Hematopoietic multipotent progenitor cell treated with erythropoietin and hydrocortisone succinate and interleukin-3 and kit ligand, for 15 days (in vitro differentiated cells): ENCODE data around the gene JAK1.
"Not testable (repeated sequence)": the region's sequence is repeated elsewhere in the genome, so short reads cannot be mapped to it uniquely, and the experiment has no call there.

Experiments
- DNase-seq: peaks from one replicate; pipeline ENCODE4 v3.0.0-alpha.2; 2015; ENCODE audit warnings: low spot score

The JAK1 gene

DNA sequence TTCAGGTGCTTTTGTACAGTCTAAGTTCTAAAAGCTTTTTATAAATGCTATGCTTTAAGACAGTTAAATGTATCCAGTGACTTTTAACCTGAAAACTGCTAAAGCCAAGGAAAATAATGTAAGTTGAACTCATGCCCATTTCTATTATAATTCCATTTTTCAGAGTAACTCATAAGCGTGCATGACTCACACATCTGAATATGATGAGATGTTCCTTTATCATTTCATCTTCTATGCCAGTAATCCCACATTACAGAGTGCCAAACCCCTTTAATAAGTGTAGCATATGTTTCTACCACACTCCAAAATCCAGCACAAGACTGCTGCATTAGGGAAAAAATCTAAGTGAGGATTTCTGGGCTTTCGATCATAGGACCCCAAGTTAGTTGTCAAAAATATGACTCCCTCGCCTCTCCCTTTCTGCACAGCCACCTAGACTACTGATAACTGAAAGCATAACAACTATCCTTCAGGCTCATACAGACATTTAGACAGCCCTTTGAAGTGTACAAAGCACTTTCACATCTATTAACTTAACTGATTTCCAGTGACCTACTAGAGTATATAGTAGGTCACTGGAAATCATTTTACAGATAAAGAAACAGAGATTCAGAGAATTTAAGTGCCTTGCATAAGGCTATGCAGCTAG is 45.3 kb downstream of the JAK1 start:
- DNase-seq = no peak

DNA sequence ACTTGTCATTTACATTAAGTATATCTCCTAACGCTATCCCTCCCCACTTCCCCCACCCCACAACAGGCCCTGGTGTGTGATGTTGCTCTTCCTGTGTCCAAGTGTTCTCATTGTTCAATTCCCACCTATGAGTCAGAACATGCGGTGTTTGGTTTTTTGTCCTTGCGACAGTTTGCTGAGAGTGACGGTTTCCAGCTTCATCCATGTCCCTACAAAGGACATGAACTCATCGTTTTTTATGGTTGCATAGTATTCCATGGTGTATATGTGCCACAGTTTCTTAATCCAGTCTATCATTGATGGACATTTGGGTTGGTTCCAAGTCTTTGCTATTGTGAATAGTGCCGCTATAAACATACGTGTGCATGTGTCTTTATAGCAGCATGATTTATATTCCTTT is 47.2 kb downstream of the JAK1 start:
- not testable (repeated sequence) for DNase-seq

DNA sequence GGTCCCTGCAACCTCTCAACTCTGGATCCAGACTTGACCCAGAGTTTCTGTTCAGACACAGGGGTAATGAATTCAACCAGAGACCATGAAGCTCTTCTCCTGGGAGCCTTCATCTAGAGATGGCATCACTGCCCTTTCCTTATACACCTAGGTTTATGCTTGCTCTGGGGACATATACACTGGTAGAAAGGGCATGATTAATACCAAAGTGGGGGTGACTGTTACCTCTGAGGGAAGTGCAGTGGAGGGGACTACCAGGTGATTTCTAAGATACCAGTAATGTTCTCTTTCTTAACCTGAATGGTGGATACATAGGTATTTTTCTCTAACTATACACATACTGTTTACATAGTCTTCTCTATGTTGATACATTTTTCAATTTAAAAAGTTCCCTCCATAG is 48.4 kb downstream of the JAK1 start:
- no peak for DNase-seq

DNA sequence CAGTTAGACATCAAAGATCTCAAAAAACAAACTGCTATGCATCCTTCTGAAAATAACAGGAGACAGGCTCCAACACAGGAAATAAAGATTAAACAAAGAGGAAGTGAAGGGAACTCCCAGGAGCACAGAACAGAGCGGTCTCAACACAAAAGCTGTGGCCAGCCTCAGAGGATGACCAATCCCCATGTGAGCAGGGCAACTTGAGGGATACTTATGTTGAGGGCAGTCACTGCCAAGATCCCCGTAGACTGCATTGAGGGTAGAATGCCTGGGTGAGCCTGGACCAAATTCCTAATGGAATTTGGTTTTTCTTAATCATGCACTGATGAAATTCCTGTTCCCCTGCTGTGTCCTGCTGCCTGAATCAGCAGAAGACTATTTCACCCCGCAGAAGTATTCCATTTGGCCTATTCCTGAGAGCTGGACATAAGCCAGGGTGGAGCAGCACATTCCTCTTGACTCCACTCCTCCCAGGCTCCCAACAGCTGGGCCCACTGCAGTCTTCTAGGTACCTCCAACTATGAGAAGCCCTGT is 49.0 kb downstream of the JAK1 start:
- DNase-seq = no peak

DNA sequence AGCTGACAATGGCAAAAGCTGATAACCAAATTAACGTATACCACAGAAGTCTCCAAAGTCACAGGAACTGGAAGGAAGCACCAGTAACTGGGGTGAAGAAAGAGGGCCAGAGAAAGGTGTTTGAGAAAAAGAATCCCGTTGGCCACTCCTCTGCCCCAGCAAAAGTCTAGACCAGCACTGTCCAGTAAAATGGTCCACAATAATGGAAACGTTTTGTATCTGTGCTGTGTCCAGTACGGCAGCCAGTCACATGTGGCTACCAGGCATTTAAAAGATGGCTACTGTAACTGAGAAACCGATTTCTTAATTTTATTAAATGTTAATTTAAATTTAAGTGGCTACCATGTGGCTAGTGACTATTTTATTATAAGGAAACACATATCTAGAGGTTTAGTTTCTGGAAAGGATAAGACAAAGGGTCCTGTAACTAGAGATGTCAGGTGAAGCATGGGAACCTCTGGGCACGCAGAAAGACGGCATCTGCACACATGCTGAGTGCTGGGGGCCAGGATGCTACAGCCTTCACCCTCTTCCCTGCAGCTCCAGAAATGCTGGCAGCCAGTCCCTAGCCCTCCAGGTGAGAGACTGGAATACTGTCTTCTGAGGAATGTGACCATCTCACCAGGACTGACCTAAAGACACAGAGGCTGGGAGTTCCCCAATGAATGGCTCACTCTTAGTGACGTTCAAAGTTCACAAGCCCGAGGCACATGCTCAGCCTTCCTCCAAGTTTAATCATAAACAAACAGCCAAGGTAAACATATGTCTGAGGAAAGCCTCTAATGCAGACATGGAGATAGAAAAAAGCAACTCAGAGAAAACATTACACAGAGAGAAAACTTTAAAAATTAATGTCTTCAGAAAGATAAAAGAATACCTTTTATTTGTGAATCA is 50.7 kb downstream of the JAK1 start:
- DNase-seq = no peak

DNA sequence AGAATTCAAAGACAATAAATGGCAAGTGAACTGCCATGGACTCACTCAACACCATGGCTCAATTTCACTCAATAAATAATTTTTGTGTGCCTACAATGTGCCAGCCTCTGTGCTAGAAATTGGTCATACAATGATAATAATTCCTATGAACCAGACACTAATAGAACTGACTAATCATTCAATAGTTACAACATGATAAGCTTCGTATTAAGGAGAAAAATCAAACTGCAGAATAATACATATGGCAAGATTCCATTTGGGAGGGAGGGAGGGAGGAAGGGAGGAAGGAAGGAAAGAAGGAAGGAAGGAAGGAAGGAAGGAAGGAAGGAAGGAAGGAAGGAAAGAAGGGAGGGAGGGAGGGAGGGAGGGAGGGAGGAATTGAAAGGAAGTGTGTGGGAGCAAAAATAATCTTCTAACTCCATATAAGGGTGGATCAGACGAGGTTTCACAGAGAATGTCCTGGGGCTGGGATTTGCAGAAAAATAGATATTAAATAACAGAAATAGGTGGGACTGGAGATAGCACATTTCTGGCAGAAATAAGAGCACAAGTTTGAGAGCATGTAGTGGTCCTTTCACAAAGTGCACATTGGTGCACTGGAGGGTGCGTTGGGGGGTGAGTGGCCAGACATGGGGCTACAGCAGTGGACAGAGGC is 52.9 kb downstream of the JAK1 start:
- no peak for DNase-seq

DNA sequence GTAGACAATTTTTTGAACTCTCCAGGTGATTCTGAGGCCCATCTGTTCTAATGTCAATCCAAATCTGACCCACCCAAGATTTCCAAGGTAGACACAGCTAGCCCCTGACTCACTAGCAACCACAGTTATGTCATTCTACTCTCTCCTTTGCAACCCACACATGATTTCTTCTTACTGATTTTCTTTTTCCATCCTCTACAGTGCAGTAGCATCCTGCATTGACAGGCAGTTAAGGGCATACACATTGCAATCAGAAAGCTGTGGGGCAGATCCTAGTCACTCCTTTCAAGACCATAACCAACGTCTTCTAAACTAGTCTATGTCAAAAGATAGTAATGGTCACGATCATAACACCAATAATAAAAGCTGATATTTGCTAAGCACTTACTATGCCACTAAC is 54.2 kb downstream of the JAK1 start:
- no peak for DNase-seq

DNA sequence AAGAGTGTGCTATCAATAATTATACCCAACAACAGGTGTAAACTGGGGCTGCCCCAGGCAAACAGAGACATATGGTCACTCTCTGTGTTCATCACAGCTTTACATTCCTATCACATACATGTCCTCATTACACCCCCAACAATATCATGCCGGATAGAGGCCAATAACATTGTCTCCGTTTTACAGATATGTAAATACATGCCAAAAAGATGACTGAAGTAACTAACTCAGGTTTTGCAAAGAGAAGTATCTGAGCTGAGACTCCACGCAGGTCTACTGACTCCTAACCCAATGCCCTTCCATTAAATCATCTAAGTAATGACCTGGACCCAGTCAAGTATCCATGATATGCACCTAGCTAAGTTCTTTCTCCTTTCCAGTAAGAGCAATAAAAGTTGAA is 55.0 kb downstream of the JAK1 start:
- no peak for DNase-seq

DNA sequence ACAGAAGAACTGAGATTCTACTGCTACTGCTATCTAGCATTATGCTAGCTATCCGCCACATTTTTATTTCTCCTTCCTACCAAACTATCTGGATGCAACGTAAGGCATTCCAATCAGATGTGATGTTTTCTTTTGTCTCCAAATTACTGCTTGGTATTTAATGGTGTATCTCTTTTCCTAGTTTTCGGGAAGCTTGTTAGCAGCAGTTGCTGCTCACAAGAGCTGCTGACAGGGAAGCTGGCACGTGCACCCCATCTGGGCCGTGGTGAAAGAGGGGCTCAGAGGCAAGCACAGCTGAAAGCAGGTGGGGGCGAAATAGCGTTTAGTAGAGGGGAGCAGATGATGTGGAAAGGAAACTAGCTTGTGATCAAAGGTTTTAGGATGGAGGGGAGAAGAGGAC is 57.3 kb downstream of the JAK1 start:
- no peak for DNase-seq

DNA sequence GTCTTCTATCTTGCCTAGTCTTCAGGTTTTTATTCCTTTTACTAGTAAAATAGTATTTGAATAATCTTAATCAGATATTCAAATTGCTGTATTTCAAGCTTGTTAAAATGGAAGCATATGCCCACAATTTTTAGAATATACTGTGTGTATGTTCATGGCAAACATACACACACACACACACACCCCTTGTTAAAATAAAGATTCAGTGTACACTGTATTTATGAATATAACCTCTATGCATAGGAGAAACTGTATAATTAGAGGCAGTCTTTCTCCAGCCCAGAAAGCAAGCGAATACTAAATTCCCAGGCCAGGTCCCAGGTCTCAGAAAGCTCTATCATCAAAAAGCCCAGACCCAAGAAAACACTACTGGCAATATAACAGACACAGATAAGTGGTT is 57.8 kb downstream of the JAK1 start:
- no peak for DNase-seq

DNA sequence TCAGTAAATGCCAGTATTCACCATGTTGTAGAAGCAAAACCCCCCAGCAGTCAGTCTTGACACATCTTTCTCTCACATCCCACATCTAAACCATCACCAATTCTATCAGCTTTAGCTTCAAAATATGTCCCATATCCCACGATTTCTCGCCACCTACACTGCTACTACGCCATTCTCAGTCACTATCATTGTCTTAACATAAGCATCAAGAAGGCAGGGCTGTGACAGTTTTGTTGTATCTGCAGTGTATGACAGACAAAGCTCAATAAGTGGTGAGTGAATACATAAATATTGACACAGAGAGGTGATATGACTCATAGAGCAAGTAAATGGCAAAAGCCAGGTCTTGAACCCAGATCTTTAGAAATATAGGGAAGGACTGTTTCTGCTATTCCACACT is 59.9 kb downstream of the JAK1 start:
- no peak for DNase-seq

DNA sequence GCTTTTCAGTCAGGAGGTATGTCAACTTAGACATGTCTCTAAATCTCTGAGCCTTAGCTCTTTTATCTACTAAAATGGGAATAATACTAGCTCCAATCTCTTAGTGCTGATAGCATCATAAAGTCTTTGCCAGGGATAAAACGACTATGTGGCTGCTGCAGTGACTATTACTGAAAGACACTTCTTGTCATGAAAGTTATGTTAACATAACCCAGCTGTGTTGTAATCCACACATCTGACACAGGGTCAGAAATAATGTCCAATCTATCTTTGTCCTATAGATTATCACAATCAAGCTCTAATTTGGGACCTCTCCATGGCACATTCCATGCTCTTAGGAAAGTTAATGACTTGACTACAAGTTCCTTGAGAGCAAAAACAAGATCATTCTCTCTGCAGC is 62.8 kb downstream of the JAK1 start:
- no peak for DNase-seq

DNA sequence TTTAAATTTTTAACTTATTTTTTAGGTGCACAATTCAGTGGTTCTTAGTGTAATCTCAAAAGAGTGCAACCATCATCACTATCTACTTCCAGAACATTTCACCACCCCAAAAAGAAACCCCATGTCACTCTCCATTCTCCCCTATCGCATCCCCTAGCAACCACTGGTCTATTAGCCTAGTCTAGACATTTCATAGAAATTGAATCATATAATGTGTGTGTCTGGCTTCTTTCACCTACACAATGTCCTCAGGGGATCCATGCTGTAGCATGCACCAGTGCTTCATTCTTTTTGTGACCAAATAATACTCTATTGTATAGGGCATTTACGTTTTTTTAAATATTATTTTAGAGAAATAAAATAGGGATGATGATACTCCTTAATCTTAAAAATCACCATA is 64.7 kb downstream of the JAK1 start:
- no peak for DNase-seq

DNA sequence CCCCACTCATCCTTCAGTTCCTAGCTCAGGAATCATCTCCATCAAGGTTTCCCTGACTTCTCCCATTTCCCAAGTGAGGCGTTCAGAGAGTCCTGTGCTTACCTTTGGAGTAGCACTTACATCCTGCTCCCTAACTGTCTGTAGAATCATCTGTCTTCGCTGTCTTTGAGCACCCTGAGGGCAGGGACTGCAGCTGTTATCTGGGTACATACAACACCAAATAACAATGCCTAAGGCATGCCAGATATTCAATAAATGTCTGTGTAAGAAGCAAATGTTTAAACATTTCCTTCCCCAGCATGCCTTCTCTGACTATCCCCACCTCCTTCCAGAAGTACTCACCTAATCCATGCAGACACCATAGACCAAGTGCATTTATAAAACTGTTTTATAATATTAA is 65.4 kb downstream of the JAK1 start:
- DNase-seq = no peak

DNA sequence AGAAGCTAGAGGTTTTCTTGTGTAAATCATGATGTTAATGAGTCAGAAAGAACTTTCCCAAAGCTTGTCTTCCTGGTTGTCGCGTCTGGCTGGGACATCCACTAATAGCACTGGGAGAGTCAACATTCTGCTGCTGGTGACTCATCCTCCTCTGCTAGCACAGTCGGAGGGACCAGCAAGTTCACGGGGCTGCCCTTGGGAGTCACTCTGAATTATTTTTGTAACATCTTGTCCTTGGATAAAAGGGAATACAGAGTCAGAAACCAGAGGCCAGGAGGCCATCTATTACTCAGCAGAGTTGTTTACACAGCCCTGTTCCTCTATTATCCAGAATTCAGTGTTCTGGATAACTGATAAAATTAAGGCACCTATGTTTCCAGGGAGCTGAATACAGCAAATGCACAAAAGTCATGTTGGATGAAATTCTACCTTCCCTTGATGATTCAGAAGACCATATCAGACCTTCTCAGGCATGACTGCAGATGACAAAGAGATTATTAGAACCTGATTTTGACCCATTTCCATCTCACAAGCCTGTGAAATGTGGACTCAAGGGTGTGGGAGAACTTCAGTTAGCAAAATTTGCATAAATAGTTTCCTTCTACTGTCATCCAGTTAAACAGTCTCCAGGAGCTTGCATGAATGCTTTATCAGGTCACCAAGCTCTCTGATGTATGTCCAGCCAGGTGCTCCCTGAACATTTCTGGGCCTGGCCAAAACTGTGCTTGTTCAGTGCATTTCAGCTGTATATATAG is 68.1 kb downstream of the JAK1 start:
- DNase-seq = no peak

DNA sequence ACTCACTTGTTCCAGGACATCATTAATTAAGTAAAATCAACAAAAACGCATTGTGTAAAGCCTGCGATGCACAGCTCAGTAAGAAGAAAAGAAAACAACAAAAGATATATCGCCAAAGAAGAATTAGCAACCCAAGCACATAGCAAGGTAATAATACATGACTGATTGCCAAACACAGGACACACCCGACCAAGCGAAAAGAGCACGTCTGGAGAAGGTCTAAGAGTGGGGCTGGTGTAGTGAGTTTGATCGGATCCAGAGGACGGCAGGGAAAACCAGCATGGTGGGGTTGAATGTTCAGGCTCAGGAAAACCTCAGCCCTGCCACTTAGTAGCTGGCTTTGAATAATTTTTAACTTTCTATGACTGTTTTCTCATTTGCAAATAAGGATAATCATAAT is 69.8 kb downstream of the JAK1 start:
- DNase-seq = no peak

DNA sequence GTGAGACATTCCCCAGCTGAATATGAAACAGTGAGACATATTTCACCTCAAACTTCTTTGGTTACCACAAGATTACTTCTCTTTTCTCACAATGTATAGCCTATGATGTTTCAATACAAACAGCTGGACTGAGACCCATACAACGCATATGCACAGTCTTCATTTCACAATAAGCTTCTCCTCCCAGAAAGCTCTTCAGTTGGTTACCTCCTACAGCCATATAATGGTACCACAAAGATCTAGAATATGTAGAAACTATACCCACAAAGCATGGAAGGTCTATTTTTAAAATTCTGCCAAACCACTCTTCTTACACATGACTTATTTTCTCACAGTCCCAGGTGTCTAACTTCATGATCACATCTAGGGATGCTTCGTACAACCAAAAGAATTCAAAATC is 70.8 kb downstream of the JAK1 start:
- no peak for DNase-seq

DNA sequence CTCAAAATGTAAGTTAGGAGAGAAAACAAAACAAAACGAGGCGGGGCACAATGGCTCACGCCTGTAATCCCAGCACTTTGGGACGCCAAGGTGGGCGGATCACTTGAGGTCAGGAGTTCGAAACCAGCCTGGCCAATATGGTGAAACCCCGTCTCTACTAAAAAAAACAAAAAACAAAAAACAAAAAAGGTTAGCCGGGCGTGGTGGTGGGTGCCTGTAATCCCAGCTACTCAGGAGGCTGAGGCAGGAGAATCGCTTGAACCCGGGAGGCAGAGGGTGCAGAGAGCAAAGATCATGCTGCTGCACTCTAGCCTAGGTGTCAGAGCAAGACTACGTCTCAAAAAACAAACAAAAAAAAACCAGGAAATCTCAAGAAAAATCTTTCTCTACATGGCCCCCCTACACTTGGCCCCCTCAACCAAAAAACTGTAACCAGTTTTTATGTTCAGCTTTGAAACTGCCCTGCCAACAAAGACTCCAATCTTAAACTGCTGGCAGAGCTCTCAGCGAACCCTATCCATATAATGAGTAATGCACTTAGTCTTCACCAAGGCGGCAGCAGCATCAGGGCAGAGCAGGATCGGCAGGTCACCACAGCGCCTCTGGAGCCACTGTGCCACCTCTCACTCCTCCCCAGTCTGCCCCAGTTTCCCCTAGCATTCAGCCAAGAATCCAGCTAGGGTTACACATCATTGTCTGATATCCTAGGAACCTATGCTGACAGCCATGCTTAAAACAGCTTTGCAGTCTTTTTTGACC is 71.7 kb downstream of the JAK1 start:
- no peak for DNase-seq

DNA sequence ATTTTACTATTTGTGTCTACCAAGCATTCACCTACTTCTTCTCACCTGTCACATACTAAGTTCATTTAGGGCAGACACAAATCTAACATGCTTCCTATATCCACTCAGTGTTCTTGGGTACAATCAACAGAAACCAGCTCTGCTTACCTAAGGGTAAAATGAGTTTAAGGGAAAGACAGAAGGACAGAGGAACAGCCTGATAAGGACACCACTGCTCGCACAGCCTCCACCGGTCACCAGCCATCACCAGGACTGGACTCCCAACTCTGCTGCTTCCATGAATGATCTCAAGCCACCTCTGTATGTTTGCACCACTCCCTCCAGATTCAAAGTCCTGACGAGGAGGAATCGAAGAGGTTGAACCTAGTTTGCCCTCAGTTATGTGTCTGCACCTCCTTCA is 72.4 kb downstream of the JAK1 start:
- DNase-seq = no peak

DNA sequence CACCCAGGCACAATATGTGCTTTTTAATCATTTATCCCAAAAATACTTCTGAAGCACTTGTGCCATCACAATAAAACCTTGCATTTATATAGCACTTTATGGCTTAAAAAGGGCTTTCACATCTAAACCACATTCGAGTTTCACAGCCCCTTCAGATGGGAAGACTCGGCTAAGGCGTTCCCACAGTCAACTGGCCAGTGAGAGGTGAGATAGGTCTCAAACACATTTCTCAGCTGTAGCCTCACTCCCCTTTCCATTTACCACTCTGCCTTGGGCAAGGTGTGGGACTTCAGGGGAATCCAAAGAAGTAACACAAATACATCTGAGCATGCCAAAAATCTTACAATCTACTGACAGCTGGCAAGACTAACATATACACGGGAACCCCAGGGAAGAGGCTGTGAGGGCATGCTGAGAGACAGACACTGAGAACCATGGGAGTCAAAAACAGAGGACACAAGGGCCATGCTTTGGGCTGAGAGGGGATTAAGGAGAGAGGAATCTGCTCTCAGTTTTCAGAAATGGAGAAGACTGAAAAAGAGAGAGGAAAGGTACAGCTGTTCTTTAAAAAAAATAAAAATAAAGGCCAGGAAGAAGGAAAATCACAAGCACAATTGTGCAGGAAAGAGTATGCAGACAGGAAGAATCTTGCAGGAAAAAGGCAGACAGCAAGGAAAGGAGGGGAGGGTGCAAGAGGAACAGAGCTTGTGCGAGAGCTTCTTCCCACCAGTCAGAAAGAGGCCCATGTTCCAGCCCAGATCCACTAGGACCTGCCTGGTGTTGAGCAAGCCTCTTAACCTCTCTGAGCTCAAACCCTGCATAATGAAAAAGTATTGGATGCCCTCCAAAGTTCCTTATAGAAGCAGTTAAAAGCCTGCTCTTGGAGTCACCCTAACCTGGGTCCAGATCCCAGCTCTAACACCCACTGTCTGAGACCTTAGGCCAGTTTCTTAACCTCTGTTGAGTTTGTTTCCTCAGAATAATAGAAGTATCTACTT is 73.5 kb downstream of the JAK1 start:
- no peak for DNase-seq
